MCF 10A (cell line): ENCODE measurements around the gene SEMA4D. TPM values are rescaled to one million over a fixed set of nuclear protein-coding genes. Genes with fewer than 3 reads are reported as not detected.

ENCODE experiments used
- BruUV-seq: library from RNA; stranded (reverse); fragments of 400-500 nt; replicated peaks from 2 replicates; lab custom pipeline; 2021; lab: Mats Ljungman, UMichigan
- CTCF ChIA-PET: fragments of 300-600 bp; sonication (Branson Sonifier 250); formaldehyde crosslinking; extraction: SDS; loops from one replicate; lab custom pipeline; 2021; ENCODE audit warnings: antibody characterized with exemption, inconsistent platforms; lab: Yijun Ruan, JAX
- POLR2A ChIA-PET: fragments of 300-600, 350-650 bp; sonication (Branson Sonifier 250); formaldehyde crosslinking; extraction: SDS; loops from one replicate; lab custom pipeline; 2020; ENCODE audit warnings: antibody characterized with exemption, inconsistent platforms; lab: Yijun Ruan, JAX
- DNase-seq: peaks from one replicate; pipeline ENCODE4 v3.0.0-alpha.2; 2018; ENCODE audit not compliant: unreplicated experiment
- H3K27ac Mint-ChIP-seq: one replicate; pipeline ENCODE4 v1.8.0; 2022; ENCODE audit warnings: mild to moderate bottlenecking, low read depth, mixed read lengths; ENCODE audit not compliant: unreplicated experiment
- H3K27me3 Mint-ChIP-seq: one replicate; pipeline ENCODE4 v1.8.0; 2022; ENCODE audit warnings: mixed read lengths; ENCODE audit not compliant: insufficient read depth, unreplicated experiment
- H3K36me3 Mint-ChIP-seq: one replicate; pipeline ENCODE4 v1.8.0; 2022; ENCODE audit warnings: mild to moderate bottlenecking, moderate library complexity, mixed read lengths; ENCODE audit not compliant: insufficient read depth, unreplicated experiment
- H3K4me1 Mint-ChIP-seq: one replicate; pipeline ENCODE4 v1.8.0; 2022; ENCODE audit warnings: mixed read lengths; ENCODE audit not compliant: insufficient read depth, unreplicated experiment
- H3K4me3 Mint-ChIP-seq: one replicate; pipeline ENCODE4 v1.8.0; 2022; ENCODE audit warnings: mild to moderate bottlenecking, moderate library complexity, mixed read lengths; ENCODE audit not compliant: unreplicated experiment
- H3K9me3 Mint-ChIP-seq: one replicate; pipeline ENCODE4 v1.8.0; 2022; ENCODE audit warnings: mixed read lengths; ENCODE audit not compliant: unreplicated experiment
- CTCF ChIP-seq: fragments of 200-600 bp; IDR thresholded peaks from one replicate; pipeline ENCODE4 v1.8.0; 2022; ENCODE audit warnings: antibody characterized with exemption, mild to moderate bottlenecking; ENCODE audit not compliant: unreplicated experiment
- intact Hi-C: fragments of 100-400 bp; cut with micrococcal nuclease; formaldehyde crosslinking; loops from 2 replicates; pipeline ENCODE4 v1.14.1; 2022
- total RNA-seq: library from RNA; stranded (reverse); gene quantifications from 2 replicates; pipeline ENCODE4 v1.2.3, GENCODE V29; 2022

Gene SEMA4D
- total RNA-seq, 1 experiment from 2014 or later: 4.2 TPM

- BruUV-seq: no TSS peak
- Mint-ChIP-seq H3K4me3 (no peak overlapping the region), H3K4me1 (no peaks in the 10 kb centered on the region), H3K36me3 (peaks cover 92% of the 10 kb centered on the region), H3K27ac (peak overlapping the region; percentile 20), H3K27me3 (no peaks in the 10 kb centered on the region), H3K9me3 (no peaks in the 10 kb centered on the region)
- intact Hi-C loops: no loop called here
- no peak for DNase-seq
- ChIA-PET POLR2A (interaction anchor here (1.0 to 1.9 kb wide), 2 partner anchors 10 to 19 kb away, joined by 3 to 8 read pairs; no protein-coding TSS in a partner anchor), CTCF (interaction anchor here (0.5 to 1.0 kb wide), 4 partner anchors 11 to 658 kb away, joined by 3 read pairs; no protein-coding TSS in a partner anchor)
- TF ChIP-seq CTCF: no peak
These were observed 155.0 kb downstream of the SEMA4D start for GRCh38 chr9:89342948-89343347.

GRCh38 chr9:89342213-89342612 is 155.7 kb downstream of the SEMA4D start:
- intact Hi-C loops: no loop called here
- no peaks in the 10 kb centered on the region for H3K4me1 Mint-ChIP-seq
- ChIA-PET CTCF (interaction anchor here (0.5 to 1.0 kb wide), 4 partner anchors 11 to 750 kb away, joined by 3 to 4 read pairs (median 3); no protein-coding TSS in a partner anchor), POLR2A (interaction anchor here (0.6 to 1.9 kb wide), 3 partner anchors 9 to 46 kb away, joined by 3 to 8 read pairs (median 4); no protein-coding TSS in a partner anchor)
- no peak for DNase-seq
- peaks cover 95% of the 10 kb centered on the region for H3K36me3 Mint-ChIP-seq
- no TSS peak for BruUV-seq
- no peak for TF ChIP-seq CTCF
- peak overlapping the region; percentile 20 for H3K27ac Mint-ChIP-seq
- no peak overlapping the region for H3K4me3 Mint-ChIP-seq
- no peaks in the 10 kb centered on the region for H3K27me3 Mint-ChIP-seq
- no peaks in the 10 kb centered on the region for H3K9me3 Mint-ChIP-seq

GRCh38 chr9:89340332-89340731 is 157.6 kb downstream of the SEMA4D start:
- ChIA-PET CTCF (no interaction called here), POLR2A (no interaction called here)
- Mint-ChIP-seq H3K27me3 (no peaks in the 10 kb centered on the region), H3K36me3 (peaks cover 92% of the 10 kb centered on the region), H3K4me1 (no peaks in the 10 kb centered on the region), H3K9me3 (no peaks in the 10 kb centered on the region), H3K27ac (no peak overlapping the region), H3K4me3 (no peak overlapping the region)
- no peak for TF ChIP-seq CTCF
- BruUV-seq: no TSS peak
- no peak for DNase-seq
- intact Hi-C loops: no loop called here

GRCh38 chr9:89339807-89340206 is 158.1 kb downstream of the SEMA4D start:
- no peak for TF ChIP-seq CTCF
- BruUV-seq: no TSS peak
- H3K27me3 Mint-ChIP-seq: no peaks in the 10 kb centered on the region
- CTCF ChIA-PET: no interaction called here
- no peak overlapping the region for H3K27ac Mint-ChIP-seq
- no peaks in the 10 kb centered on the region for H3K9me3 Mint-ChIP-seq
- no peak for DNase-seq
- no peaks in the 10 kb centered on the region for H3K4me1 Mint-ChIP-seq
- intact Hi-C loops: no loop called here
- H3K4me3 Mint-ChIP-seq: no peak overlapping the region
- peaks cover 93% of the 10 kb centered on the region for H3K36me3 Mint-ChIP-seq
- POLR2A ChIA-PET: no interaction called here
